OCI-LY1 (cell line): Measurements from ENCODE around the gene BOK.

Experiments used
- EZH2 ChIP-seq: fragments of 200-600 bp; sonication (generic), shearing (Covaris generic); IDR thresholded peaks from 2 replicates; pipeline ENCODE4 v1.8.0; 2017; ENCODE audit warnings: borderline replicate concordance, mixed run types, mild to moderate bottlenecking, antibody characterized with exemption, low read length, moderate library complexity, mixed read lengths
- TF ChIP-seq, protein P1 (sequence below): fragments of 200-600 bp; sonication (generic), shearing (Covaris generic); IDR thresholded peaks from 2 replicates; pipeline ENCODE4 v1.5.1; 2017; ENCODE audit warnings: mild to moderate bottlenecking, antibody characterized with exemption, low read length, moderate library complexity, mixed read lengths

DNA sequence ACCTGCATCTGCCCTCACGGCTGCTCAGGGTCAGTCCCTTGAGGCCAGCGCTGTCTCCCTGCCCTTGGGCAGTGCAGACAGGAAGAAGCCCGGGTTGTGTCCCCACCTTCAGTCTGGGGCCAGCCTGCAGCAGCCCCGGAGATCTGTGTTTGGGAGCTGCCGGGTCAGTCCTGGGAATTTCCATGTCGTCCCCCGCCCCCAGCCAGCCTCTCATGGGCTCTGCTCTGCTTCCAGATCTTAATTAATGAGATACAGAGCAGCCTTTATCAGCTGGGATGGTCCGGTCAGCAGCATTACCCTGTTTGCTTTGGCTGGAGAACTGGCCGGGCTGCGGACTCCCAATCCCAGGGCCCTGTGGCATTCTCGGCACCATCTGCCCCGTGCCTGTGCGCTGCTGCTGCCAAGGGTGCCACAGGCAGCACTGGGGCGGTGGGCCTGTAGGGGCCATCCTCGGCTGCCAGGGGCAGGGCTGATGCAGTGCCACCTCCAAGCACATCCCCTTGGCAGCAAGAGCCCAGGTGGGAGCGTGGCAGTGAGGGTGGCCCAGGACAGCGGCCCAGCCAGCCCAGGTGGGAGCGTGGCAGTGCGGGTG is 2.4 kb downstream of the BOK start:
- TF ChIP-seq, protein P1, sequence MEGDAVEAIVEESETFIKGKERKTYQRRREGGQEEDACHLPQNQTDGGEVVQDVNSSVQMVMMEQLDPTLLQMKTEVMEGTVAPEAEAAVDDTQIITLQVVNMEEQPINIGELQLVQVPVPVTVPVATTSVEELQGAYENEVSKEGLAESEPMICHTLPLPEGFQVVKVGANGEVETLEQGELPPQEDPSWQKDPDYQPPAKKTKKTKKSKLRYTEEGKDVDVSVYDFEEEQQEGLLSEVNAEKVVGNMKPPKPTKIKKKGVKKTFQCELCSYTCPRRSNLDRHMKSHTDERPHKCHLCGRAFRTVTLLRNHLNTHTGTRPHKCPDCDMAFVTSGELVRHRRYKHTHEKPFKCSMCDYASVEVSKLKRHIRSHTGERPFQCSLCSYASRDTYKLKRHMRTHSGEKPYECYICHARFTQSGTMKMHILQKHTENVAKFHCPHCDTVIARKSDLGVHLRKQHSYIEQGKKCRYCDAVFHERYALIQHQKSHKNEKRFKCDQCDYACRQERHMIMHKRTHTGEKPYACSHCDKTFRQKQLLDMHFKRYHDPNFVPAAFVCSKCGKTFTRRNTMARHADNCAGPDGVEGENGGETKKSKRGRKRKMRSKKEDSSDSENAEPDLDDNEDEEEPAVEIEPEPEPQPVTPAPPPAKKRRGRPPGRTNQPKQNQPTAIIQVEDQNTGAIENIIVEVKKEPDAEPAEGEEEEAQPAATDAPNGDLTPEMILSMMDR = no peak
- no peak for TF ChIP-seq EZH2
